ENCODE data around the gene SDHA.

DNA sequence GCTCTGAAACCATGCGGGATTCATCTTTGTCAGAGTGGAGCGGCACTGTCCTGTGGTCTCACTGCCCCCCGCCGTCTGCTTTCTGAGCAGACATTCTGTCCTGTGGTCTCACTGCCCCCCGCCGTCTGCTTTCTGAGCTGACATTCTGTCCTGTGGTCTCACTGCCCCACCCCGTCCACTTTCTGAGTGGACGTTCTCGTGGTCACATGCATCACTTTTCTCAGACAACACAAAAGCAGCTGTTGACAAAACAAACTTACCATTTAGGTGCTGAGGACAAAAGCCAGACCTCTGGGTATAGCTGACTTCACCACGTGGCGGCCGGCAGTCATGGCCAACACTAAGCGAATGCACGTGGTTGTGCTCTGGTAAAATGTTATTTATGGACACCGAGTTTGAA lies 24.0 kb upstream of the SDHA start:
- TF ChIP-seq POLR2A (IDR thresholded peaks at IDR 0.05; ENCODE audit: low read length) (no peak), GATA1 (IDR thresholded peaks at IDR 0.05; ENCODE audit: low read depth, low read length) (no peak)
